SH-SY5Y (cell line): Measurements from ENCODE around the gene PORCN.

ENCODE experiments used
- GATA2 ChIP-seq: IDR thresholded peaks from 2 replicates; pipeline ENCODE4 v1.6.1; 2011; ENCODE audit warnings: mild to moderate bottlenecking, low read depth, low read length
- GATA3 ChIP-seq: IDR thresholded peaks from 2 replicates; pipeline ENCODE4 v1.6.1; 2011; ENCODE audit warnings: low read depth, mild to moderate bottlenecking, low read length, moderate library complexity

DNA sequence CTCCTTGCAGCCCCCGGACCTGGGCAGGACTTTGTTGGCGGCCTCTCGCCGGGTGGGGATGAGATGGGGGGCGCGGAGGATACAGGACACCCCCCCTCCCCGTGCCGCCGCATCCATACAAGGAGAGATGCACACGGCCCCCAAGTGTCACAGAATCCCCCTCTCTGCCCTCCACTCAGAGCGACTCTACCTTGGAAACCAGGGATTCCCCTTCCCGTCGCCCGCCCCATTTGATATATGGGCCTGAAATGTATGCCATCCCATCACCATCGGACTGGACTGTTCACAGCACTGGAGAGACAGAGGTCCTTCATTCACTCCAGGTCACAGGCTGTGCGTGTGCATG is 426 bp downstream of the PORCN start:
- TF ChIP-seq GATA2 = no peak
- no peak for TF ChIP-seq GATA3
